ENCODE results near the gene SERPINB2. TPM values are rescaled to one million over a fixed set of nuclear protein-coding genes. Genes with fewer than 3 reads are reported as not detected.
"Not testable (repeated sequence)": the region's sequence is repeated elsewhere in the genome, so short reads cannot be mapped to it uniquely, and the experiment has no call there.

SERPINB2 gene
- total RNA-seq, 3 donors from 2014 or later: not detected

- no peak for DNase-seq
- intact Hi-C loops (cut with DNase I, micrococcal nuclease): no loop called here
- Histone ChIP-seq H3K36me3 (ENCODE audit: low read depth) (no peaks in the 10 kb centered on the region), H3K9me3 (no peaks in the 10 kb centered on the region), H3K4me1 (ENCODE audit: low read depth) (no peaks in the 10 kb centered on the region), H3K4me3 (no peak overlapping the region)
- TF ChIP-seq CTCF (IDR thresholded peaks at IDR 0.05): no peak
- ATAC-seq: no peak
These were observed 30.3 kb downstream of the SERPINB2 start for GRCh38 chr18:63917817-63918216.

DNA sequence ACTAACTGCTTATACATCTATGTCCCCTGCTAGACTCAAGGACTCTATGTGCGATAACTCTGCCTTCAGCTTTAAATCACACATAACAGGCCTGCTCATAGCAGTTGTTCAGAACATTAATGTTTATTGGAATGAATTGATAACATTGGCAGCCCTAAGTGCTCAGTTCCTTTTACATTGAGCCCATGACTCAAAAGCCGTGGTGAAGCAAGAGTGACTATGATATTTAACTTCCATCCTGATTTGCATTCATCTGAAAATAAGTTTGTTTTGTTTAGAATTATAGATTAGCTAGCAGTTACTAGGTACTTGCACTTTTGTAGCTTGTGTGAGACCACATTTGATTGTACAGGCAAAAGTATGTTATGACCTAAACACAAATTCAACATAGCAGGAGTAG is 34.5 kb downstream of the SERPINB2 start:
- DNase-seq (no peak), ATAC-seq (no peak)

DNA sequence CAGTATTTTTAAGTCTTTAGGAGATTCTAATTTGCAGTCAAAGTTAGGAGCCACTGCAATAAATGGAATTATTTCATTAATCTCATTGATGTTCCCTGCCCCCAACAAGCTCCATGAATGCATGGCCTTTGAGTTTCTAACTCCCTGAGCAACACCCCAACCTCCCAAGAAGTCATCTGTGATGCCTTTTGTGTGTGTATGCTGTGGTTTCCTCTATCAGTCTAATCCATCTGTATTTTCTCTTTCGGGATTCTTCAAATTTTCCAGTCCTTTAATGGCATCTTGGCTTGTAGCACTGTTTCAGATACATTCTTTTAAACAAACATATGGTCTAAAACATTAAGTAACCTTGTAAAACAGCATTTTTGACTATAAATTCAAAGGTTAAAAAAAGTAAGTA is 37.0 kb downstream of the SERPINB2 start:
- H3K9me3 ChIP-seq: no peaks in the 10 kb centered on the region
- H3K4me3 ChIP-seq: no peak overlapping the region
- intact Hi-C loops (cut with DNase I, micrococcal nuclease): no loop called here
- DNase-seq (no peak), ATAC-seq (no peak)
- TF ChIP-seq CTCF (IDR thresholded peaks at IDR 0.05): no peak
- H3K4me1 ChIP-seq (ENCODE audit: low read depth): no peaks in the 10 kb centered on the region
- H3K36me3 ChIP-seq (ENCODE audit: low read depth): no peaks in the 10 kb centered on the region

More for the DNA sequence above, 34.5 kb downstream of the SERPINB2 start:
- intact Hi-C loops (cut with DNase I, micrococcal nuclease): no loop called here
- Histone ChIP-seq H3K9me3 (no peaks in the 10 kb centered on the region), H3K4me3 (no peak overlapping the region), H3K36me3 (ENCODE audit: low read depth) (no peaks in the 10 kb centered on the region), H3K4me1 (ENCODE audit: low read depth) (no peaks in the 10 kb centered on the region)
- no peak for TF ChIP-seq CTCF (IDR thresholded peaks at IDR 0.05)

- DNase-seq (no peak), ATAC-seq (no peak)
- no peak for TF ChIP-seq CTCF (IDR thresholded peaks at IDR 0.05)
- Histone ChIP-seq H3K36me3 (ENCODE audit: low read depth) (no peaks in the 10 kb centered on the region), H3K9me3 (no peaks in the 10 kb centered on the region), H3K4me3 (no peak overlapping the region), H3K4me1 (ENCODE audit: low read depth) (no peaks in the 10 kb centered on the region)
- intact Hi-C loops (cut with DNase I, micrococcal nuclease): no loop called here
These were observed 40.8 kb downstream of the SERPINB2 start for GRCh38 chr18:63928331-63928730.

DNA sequence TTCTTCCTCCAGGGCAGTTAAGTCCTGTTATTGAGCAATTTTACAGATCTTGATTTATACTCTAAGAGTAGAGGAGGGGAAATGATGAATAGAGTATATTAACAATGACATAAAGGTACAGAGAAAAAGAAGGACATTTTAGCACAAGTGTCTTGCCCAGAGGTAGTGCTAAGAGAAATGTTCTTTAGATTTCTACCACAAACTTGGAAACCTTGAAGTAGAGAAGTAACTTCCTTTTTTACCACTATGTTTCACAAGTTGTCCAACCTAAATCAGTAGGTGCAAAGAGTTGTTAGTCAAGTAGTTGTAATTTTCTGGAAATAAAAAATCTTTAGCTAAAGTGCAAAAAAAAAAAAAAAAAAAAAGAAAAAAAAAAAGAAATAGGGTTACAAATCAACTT is 41.9 kb downstream of the SERPINB2 start:
- H3K36me3 ChIP-seq (ENCODE audit: low read depth); intact Hi-C loops (cut with DNase I, micrococcal nuclease); H3K4me3 ChIP-seq; DNase-seq; H3K4me1 ChIP-seq (ENCODE audit: low read depth); ATAC-seq; H3K9me3 ChIP-seq: not testable (repeated sequence)

DNA sequence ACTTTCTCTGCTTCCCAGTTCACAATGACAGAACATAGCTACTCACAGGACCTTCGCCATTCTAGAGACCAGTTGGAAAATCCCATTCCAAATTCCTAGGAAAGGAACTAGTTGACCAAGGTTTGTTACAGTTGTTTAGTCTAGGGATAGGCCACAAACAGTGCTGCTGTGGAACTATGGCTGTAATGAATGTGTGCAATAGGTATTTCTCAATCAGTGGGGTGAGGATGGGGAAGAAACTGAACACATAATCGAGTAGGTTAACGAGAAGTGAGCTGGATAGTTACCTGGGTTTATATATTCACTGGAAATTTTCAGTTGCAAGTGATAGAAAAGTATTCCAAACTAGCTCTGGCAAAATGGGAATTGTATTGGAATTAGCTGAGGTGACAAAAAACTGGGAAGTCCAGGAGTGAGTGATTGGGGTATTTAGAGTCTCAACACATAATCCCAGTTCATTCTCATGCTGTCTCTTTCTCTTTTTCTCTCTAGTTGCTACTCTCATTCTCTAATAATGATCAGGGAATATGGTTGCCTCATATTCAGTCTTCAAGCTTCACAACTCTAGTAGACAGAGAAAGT is 43.4 kb downstream of the SERPINB2 start:
- Histone ChIP-seq H3K4me3 (no peak overlapping the region), H3K36me3 (ENCODE audit: low read depth) (no peaks in the 10 kb centered on the region), H3K9me3 (no peaks in the 10 kb centered on the region), H3K4me1 (ENCODE audit: low read depth) (no peaks in the 10 kb centered on the region)
- DNase-seq: no peak
- TF ChIP-seq CTCF (IDR thresholded peaks at IDR 0.05): no peak
- no peak for ATAC-seq
- intact Hi-C loops (cut with DNase I, micrococcal nuclease): no loop called here
